Stomach (tissue), 4 donors: Measurements from ENCODE around the gene TM4SF18.

Experiments
- CTCF ChIP-seq, 7 experiments: fragments of 450-650 bp in 4 of 7; fragments of 200-600 bp in 3 of 7; sonication (generic) in 3 of 7; IDR thresholded peaks; one replicate each; pipeline ENCODE4 v1.5.1; 2016 to 2019; ENCODE audit warnings: antibody characterized with exemption in 7 of 7, control low read depth in 2 of 7, mild to moderate bottlenecking in 1 of 7
- EP300 ChIP-seq: sonication (generic); formaldehyde crosslinking; IDR thresholded peaks from one replicate; pipeline ENCODE4 v1.6.1; 2017; ENCODE audit warnings: antibody characterized with exemption
- POLR2A ChIP-seq, 4 donors: fragments of 450-650 bp; IDR thresholded peaks; one replicate each; pipeline ENCODE4 v1.6.1; 2016; ENCODE audit warnings: antibody characterized with exemption in 4 of 4, control low read depth in 2 of 4, mild to moderate bottlenecking in 1 of 4, moderate library complexity in 1 of 4
- POLR2AphosphoS5 ChIP-seq, 3 donors: sonication (generic); formaldehyde crosslinking; IDR thresholded peaks; one replicate each; pipeline ENCODE4 v1.6.1; 2016; ENCODE audit warnings: antibody characterized with exemption in 3 of 3

GRCh38 chr3:149330609-149331331 lies 2.7 kb downstream of the TM4SF18 start:
- TF ChIP-seq CTCF (IDR thresholded peaks at IDR 0.05) (no peak), POLR2A (IDR thresholded peaks at IDR 0.05) (no peak), EP300 (no peak), POLR2AphosphoS5 (IDR thresholded peaks at IDR 0.05) (no peak)
